22Rv1 (cell line): ENCODE results near the gene PCDHB7.
A peak's percentile ranks its signal among the peaks of the same experiment; 100 is the strongest.
"Not testable (repeated sequence)": the region's sequence is repeated elsewhere in the genome, so short reads cannot be mapped to it uniquely, and the experiment has no call there.

Experiments
- H3K27ac ChIP-seq: fragments of 450-650 bp; 2 replicates; pipeline ENCODE4 v1.5.1; 2017
- CTCF ChIP-seq: fragments of 450-650 bp; IDR thresholded peaks from 2 replicates; pipeline ENCODE4 v1.5.1; 2017; ENCODE audit warnings: mild to moderate bottlenecking
- ZFX ChIP-seq: fragments of 450-650 bp; IDR thresholded peaks from 2 replicates; pipeline ENCODE4 v1.6.1; 2017; ENCODE audit warnings: antibody characterized with exemption, borderline replicate concordance

The PCDHB7 gene

GRCh38 chr5:141150224-141150992 is 22.0 kb upstream of the PCDHB7 start:
- TF ChIP-seq CTCF: no peak
- TF ChIP-seq ZFX: no peak
- H3K27ac ChIP-seq: no peak overlapping the region

GRCh38 chr5:141150993-141151325 is 21.5 kb upstream of the PCDHB7 start:
- H3K27ac ChIP-seq: no peak overlapping the region
- TF ChIP-seq ZFX (no peak), CTCF (no peak)

- not testable (repeated sequence) for H3K27ac ChIP-seq
These were observed 20.8 kb upstream of the PCDHB7 start for GRCh38 chr5:141151632-141152031.

GRCh38 chr5:141152096-141152495 is 20.3 kb upstream of the PCDHB7 start:
- H3K27ac ChIP-seq: not testable (repeated sequence)

GRCh38 chr5:141155540-141156374 is 16.7 kb upstream of the PCDHB7 start:
- no peak overlapping the region for H3K27ac ChIP-seq
- peak; percentile 86 for TF ChIP-seq CTCF
- TF ChIP-seq ZFX: no peak

GRCh38 chr5:141157356-141157755 is 15.1 kb upstream of the PCDHB7 start:
- H3K27ac ChIP-seq: not testable (repeated sequence)

- not testable (repeated sequence) for H3K27ac ChIP-seq
These were observed 14.5 kb upstream of the PCDHB7 start for GRCh38 chr5:141157901-141158300.

- not testable (repeated sequence) for H3K27ac ChIP-seq
These were observed 2.1 kb downstream of the PCDHB7 start for GRCh38 chr5:141174291-141175104.

GRCh38 chr5:141175933-141176332 is 3.5 kb downstream of the PCDHB7 start:
- TF ChIP-seq CTCF (no peak), ZFX (no peak)
- H3K27ac ChIP-seq: no peak overlapping the region
